GM19025 (cell line): ENCODE data around the gene ARHGAP30.
"Not testable (repeated sequence)": the region's sequence is repeated elsewhere in the genome, so short reads cannot be mapped to it uniquely, and the experiment has no call there.

Experiments
- ATAC-seq: cut with Tn5 transposase; IDR thresholded peaks from one replicate; pipeline ENCODE4 v1.9.1; 2021; ENCODE audit warnings: mild to moderate bottlenecking, low read depth, moderate library complexity; ENCODE audit not compliant: unreplicated experiment

ARHGAP30 gene

GRCh38 chr1:161044535-161044907 is 25.2 kb downstream of the ARHGAP30 start:
- ATAC-seq = no peak

DNA sequence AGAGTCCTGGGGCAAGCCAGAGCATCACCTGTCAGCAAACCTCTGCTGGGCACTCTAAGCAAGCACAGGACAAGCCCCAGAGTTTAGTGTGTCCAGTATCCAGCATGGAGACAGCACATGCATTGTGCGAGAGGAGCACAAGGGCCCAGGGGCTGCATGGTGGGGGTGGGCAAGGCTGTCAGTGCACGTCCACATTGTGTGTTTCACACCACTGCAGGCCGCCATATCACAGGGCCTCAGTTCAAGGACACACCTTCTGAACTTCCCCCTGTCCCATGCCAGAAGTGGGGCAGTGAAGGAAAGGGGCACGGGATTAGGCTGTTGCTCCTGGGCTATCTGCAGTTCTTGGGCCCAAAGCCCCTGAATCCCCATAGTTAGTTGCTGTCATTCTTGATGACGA is 30.1 kb downstream of the ARHGAP30 start:
- ATAC-seq = no peak

DNA sequence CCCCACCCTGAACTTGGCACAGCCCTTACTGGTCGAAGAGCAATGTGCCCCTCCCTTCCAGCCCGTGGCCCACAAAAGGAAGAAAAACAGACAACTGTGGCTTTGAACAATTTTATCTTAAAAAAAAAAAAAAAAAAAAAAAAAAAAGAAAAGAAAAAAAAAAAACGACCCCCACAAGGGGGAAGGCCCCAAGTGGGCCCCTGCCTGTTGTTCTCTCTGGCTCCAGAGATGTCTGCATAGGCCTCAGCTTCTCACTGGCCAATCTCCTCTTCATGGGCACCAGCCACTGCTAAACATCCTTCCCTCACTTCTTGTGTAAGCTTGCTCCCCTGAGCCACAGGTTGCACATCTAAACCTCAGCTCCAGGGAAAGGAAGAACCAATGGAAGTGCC is 30.5 kb downstream of the ARHGAP30 start:
- ATAC-seq = no peak

GRCh38 chr1:161038523-161039153 is 31.1 kb downstream of the ARHGAP30 start, which contains the start of gene TSTD1:
TSS of gene TSTD1 (minus strand) at chr1:161038964. CDS start at chr1:161038889, 75 bp downstream.
- ATAC-seq = peak; percentile 79

DNA sequence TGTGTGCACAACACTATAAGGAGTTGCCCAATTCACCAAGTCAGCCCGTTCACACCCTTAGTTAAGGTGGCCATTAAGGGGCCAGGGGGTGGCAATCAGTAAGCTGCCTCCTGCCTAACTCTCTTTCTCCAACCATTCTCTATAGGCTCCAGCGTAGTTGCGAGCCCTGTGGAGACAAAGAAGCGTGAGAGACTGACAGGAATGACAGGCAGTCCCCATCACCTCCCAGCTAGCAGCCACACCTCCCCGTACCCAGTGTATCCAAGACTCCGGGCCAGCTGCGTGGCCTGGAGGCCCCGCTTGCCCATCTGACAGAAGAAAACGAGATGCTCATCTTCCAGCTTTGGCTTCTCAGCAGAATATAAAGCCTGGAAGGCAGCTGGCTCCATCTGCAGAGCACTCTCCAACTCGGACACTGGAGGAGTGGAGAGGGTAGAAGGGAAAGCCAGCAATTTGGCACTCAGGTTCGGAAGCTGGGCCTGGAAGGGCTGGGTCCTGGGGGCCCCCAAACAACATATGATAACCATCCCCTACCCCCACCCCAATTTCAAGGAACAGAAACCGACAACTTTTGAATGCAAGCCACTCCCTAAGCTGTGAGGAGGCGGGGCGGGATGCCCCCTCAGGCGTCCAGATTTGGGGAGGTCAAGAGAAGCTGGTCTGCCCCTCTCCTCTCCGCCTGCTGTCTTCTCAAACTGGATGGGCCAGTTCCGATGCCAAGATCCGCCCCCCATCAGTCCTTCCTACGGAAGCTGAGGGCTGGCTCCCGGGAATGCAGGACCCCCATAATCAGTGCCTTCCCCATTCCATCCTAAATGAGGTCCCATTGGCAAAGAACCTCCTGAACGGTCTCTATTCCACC is 31.8 kb downstream of the ARHGAP30 start:
- ATAC-seq = no peak

- ATAC-seq = no peak
Observed at GRCh38 chr1:161033751-161034150, 35.9 kb downstream of the ARHGAP30 start.

GRCh38 chr1:161032409-161032808 is 37.3 kb downstream of the ARHGAP30 start:
- no peak for ATAC-seq

- no peak for ATAC-seq
Observed at GRCh38 chr1:161031874-161032273, 37.8 kb downstream of the ARHGAP30 start.

DNA sequence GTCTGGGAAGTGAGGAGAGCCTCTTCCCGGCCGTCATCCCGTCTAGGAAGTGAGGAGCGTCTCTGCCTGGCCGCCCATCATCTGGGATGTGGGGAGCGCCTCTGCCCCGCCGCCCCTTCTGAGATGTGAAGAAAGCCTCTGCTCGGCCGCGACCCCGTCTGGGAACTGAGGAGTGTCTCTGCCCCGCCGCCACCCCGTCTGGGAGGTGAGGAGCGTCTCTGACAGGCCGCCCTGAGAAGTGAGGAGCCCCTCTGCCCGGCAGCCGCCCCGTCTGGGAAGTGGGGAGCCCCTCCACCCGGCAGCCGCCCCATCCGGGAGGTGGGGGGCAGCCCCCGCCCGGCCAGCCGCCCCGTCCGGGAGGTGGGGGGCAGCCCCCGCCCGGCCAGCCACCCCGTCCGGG is 40.2 kb downstream of the ARHGAP30 start:
- not testable (repeated sequence) for ATAC-seq

DNA sequence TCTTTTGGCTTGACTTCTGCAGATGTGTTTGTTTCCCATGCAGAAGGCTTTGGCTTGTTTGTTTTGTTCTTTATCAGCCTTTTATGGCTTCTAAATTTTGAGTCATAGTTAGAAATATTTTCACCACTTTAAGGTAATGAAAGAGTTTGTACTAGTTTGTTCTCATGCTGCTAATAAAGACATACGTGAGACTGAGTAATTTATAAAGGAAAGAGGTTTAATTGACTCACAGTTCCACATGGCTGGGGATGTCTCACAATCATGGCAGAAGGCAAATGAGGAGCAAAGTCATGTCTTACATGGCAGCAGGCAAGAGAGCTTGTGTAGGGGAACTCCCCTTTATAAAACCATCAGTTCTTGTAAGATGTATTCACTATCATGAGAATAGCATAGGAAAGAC is 42.7 kb downstream of the ARHGAP30 start:
- ATAC-seq = not testable (repeated sequence)

DNA sequence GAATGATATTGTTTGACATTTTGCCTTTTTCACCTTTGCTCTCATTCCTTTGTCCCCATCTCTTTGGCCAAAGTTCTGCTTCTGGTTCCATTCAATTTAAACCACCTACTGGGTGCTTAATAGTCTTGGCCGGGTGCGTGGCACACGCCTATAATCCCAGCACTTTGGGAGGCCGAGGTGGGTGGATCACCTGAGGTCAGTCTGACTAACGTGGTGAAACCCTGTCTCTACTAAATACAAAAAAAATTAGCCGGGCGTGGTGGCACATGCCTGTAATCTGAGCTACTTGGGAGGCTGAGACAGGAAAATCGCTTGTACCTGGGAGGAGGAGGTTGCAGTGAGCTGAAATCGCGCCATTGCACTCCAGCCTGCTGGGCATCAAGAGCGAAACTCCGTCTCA is 47.3 kb downstream of the ARHGAP30 start:
- not testable (repeated sequence) for ATAC-seq

GRCh38 chr1:161021970-161022353 is 47.7 kb downstream of the ARHGAP30 start:
- no peak for ATAC-seq

- peak; percentile 88 for ATAC-seq
Observed at GRCh38 chr1:161021165-161021969, 48.3 kb downstream of the ARHGAP30 start.

DNA sequence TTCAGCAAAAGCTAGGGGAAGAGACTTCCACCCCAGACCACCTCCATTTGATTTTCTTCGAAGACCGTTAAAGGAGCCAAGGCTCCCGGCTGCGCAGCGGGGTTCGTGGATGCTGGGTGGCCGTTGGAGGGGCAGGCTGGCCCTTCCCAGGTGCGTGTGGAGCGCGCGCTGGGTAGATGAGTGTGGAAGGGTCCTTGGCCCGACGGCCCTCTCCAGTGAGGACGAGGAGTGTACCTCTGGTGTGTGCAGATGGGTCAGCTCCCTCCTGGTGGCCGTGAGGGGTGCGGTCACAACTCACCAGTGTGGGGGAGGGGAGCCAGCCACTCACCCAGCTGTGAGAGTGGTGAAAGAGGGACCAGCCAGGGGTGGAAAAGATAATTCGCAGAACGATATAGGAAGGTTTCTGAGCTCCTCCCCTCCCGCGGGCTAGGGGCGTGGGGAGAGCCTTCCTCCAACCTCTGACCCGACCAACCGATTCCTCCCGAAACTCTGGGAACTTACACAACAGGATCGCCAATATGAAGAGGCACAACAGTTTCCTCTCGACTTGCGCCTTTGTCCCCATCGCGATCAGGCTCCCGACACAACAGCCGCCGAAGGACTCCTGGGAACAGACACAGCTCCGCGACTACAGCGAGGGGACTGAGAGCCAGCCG is 49.1 kb downstream of the ARHGAP30 start, which contains the start of gene F11R:
F11R (minus strand) TSS at position 644 of the 656 bp plus-strand sequence; CDS start at position 565, 79 bp downstream.
- peak; percentile 25 for ATAC-seq

DNA sequence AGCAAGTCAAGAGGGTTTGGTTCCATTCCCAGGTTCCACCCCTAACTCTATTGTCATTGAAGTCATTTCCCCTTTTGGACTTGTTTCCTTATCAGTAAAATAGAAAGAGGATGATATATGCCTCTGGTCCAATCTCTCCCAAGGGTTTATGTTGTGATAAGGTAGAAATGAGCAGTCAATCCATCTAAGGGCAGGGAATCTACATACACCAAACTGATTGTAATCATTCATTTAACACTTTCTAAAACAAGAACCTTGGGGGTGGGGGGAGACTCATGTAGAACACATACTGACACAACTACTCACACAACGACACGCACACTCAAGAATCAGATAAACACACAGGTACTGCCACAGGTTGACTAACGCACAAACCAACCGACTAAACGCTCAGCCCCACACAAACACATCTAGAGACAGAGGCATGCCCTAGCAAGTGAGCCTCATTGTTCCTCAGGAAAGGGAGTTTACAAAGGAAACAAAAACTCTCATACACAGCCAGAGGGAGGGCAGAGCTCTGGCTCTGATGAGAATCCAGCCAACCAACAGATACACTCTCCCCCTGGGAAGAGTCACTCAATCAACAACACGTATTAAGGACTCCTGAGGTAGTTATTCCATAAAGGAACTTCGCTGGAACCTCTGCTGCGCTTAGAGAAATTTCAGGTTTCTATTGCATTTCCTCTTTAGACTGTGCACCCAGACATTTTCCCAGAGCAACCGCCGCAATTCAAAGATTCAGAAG is 49.8 kb downstream of the ARHGAP30 start:
- no peak for ATAC-seq

DNA sequence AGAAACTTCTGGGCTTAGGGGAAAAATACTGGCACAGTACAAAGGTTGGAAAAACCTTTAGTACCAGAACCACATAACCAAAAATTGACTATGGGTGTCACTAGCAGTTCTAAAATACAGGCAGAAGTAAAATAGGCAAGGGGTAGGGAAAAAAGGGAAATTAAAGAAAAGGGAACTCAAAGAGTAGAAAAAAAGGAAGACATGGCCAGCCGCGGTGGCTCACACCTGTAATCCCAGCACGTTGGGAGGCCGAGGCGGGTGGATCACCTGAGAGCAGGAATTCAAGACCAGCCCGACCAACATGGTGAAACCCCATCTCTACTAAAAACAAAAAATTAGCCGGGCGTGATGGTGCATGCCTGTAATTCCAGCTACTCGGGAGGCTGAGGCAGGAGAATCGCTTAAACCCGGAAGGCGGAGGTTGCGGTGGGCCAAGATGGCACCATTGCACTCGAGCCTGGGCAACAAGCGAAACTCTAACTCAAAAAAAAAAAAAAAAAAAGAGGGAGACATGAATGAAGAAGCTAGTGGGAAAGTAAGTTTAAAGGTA is 50.5 kb downstream of the ARHGAP30 start:
- ATAC-seq = not testable (repeated sequence)

DNA sequence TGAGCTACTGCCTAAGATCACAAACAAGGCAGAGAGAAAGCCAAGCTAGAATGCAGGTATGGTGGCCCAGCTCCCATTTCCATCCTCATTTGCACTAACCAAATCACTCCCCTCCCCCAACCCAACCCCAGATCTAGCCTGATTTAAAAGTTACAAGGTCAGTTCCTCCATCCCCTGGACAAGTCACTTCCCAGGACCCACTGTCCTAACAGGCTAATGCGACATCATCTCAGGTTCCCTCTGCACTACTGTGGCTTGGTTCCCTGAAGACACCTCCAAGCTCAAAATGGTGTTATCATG is 51.1 kb downstream of the ARHGAP30 start:
- no peak for ATAC-seq

GRCh38 chr1:161017756-161018630 is 51.7 kb downstream of the ARHGAP30 start:
- ATAC-seq = no peak

DNA sequence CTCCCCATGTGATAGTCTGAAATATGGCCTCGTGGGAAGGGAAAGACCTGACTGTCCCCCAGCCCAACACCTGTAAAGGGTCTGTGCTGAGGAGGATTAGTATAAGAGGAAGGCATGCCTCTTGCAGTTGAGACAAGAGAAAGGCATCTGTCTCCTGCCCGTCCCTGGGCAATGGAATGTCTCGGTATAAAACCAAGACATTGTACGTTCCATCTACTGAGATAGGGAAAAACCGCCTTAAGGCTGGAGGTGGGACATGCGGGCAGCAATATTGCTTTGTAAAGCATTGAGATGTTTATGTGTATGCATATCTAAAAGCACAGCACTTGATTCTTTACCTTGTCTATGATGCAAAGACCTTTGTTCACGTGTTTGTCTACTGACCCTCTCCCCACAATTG is 52.5 kb downstream of the ARHGAP30 start:
- not testable (repeated sequence) for ATAC-seq
